Activated CD8-positive, alpha-beta memory T cell treated with anti-CD3 and anti-CD28 coated beads, Interleukin-2, amount 50 U/mL, for 1 hour (primary cell): ENCODE results near the gene NINJ1.
"Not testable (repeated sequence)": the region's sequence is repeated elsewhere in the genome, so short reads cannot be mapped to it uniquely, and the experiment has no call there.

ENCODE experiments used
- DNase-seq: peaks from one replicate; pipeline ENCODE4 v3.0.0-alpha.2; 2020; ENCODE audit errors: extremely low read depth

NINJ1 gene

GRCh38 chr9:93118863-93119702, 15.0 kb downstream of the NINJ1 start:
- DNase-seq, result no peak

GRCh38 chr9:93117924-93118862, 15.9 kb downstream of the NINJ1 start:
- no peak for DNase-seq

- not testable (repeated sequence) for DNase-seq
Measured at GRCh38 chr9:93117521-93117920, 16.5 kb downstream of the NINJ1 start.

GRCh38 chr9:93116072-93116961, 17.7 kb downstream of the NINJ1 start:
- DNase-seq, result no peak

GRCh38 chr9:93115486-93116071, 18.5 kb downstream of the NINJ1 start:
- DNase-seq, result no peak

- no peak for DNase-seq
Measured at GRCh38 chr9:93114984-93115335, 19.1 kb downstream of the NINJ1 start.

- no peak for DNase-seq
Measured at GRCh38 chr9:93114169-93114983, 19.7 kb downstream of the NINJ1 start.

- DNase-seq, result no peak
Measured at GRCh38 chr9:93112864-93113389, 21.1 kb downstream of the NINJ1 start.

GRCh38 chr9:93112116-93112863, 21.8 kb downstream of the NINJ1 start:
- no peak for DNase-seq

- DNase-seq, result no peak
Measured at GRCh38 chr9:93111371-93112115, 22.5 kb downstream of the NINJ1 start.

- DNase-seq, result no peak
Measured at GRCh38 chr9:93111001-93111370, 23.1 kb downstream of the NINJ1 start.

GRCh38 chr9:93110311-93110855, 23.7 kb downstream of the NINJ1 start:
- no peak for DNase-seq

GRCh38 chr9:93108291-93109041, 25.6 kb downstream of the NINJ1 start:
- DNase-seq, result no peak

- no peak for DNase-seq
Measured at GRCh38 chr9:93107825-93108161, 26.3 kb downstream of the NINJ1 start.

- DNase-seq, result no peak
Measured at GRCh38 chr9:93107151-93107824, 26.8 kb downstream of the NINJ1 start.

- no peak for DNase-seq
Measured at GRCh38 chr9:93105620-93106019, 28.4 kb downstream of the NINJ1 start.

GRCh38 chr9:93101086-93101485, 33.0 kb downstream of the NINJ1 start:
- not testable (repeated sequence) for DNase-seq
